Heart left ventricle (tissue), 13 donors: ENCODE data around the gene BCL10.

Experiments
- CTCF ChIP-seq, 12 donors: fragments of 200-600 bp; sonication (generic) in 4 of 12; IDR thresholded peaks; one replicate each; pipeline versions ENCODE4 v1.5.0 to v1.8.0; 2018 to 2022; ENCODE audit warnings: antibody characterized with exemption in 12 of 12, mild to moderate bottlenecking in 5 of 12
- POLR2A ChIP-seq, 2 donors: fragments of 450-650 bp; IDR thresholded peaks; one replicate each; pipeline ENCODE4 v1.6.1; 2017; ENCODE audit warnings: antibody characterized with exemption in 2 of 2, mild to moderate bottlenecking in 2 of 2, moderate library complexity in 2 of 2
- donor health status: ischemic (EF 13 %, LVEDD 7.1; RV severe dilation, severe dysfunction).
- donor health status: DM: no; HTN: yes; CAD: no.
- donor health status: DM: no; HTN: no; CAD: no.
- donor health status: ischemic (EF 25% LVEDD 6.9; RV normal size, moderate dysfunction).
- donor health status: ischemic (EF 25% LVEDD 5.7; RV mildly dilated, moderate dysfunction).
- donor health status: ischemic (EF 35%, LVEDD 5.7; RV mildly dilated, moderate dysfunction).
- donor health status: nonischemic (EF 11% LVEDD 7.7; RV severe dilation, severe dysfunction).
- donor health status: DM: yes; HTN: yes; CAD: no.
- donor health status: PGD.
- donor health status: ischemic (EF 29% LVEDD 5.4; RV normal size, mild dysfunction).
- donor health status: nonischemic (EF 23%, LVEDD 6.1; RV moderate dilation, normal function).

GRCh38 chr1:85225624-85226380 is 50.6 kb downstream of the BCL10 start:
- TF ChIP-seq CTCF (IDR thresholded peaks at IDR 0.05), result no peak
- no peak for TF ChIP-seq POLR2A (IDR thresholded peaks at IDR 0.05)
